ENCODE data around the gene EFNB3.
A peak's percentile ranks its signal among the peaks of the same experiment; 100 is the strongest.

Gene EFNB3

GRCh38 chr17:7687908-7688807, 16.8 kb upstream of the EFNB3 start, which contains the start of gene WRAP53:
TSS of gene WRAP53 (plus strand) at chr17:7688477. CDS start at chr17:7688649, 172 bp downstream.
- Histone ChIP-seq H3K9me3 (ENCODE audit: insufficient read depth, low read length) (no peaks in the 10 kb centered on the region), H3K27me3 (ENCODE audit: insufficient read depth, insufficient read length) (no peaks in the 10 kb centered on the region), H3K4me1 (ENCODE audit: insufficient read depth, insufficient read length) (peaks cover 1% of the 10 kb centered on the region), H3K36me3 (ENCODE audit: insufficient read depth, insufficient read length, low read length) (peaks cover 25% of the 10 kb centered on the region), H3K4me3 (ENCODE audit: insufficient read length, low read depth) (peak within 1 kb of the TSS; percentile 89), H3K9ac (ENCODE audit: insufficient read length, low read depth) (peak within 1 kb of the TSS; percentile 94)
- DNase-seq (ENCODE audit: low read depth, low spot score), result peak; percentile 92
- no peak for TF ChIP-seq SUZ12 (IDR thresholded peaks at IDR 0.05; ENCODE audit: extremely low read depth, insufficient read depth, insufficient read length)
- no peak for TF ChIP-seq ZNF274 (IDR thresholded peaks at IDR 0.05; ENCODE audit: low read depth, low read length)
- TF ChIP-seq YY1 (IDR thresholded peaks at IDR 0.05; ENCODE audit: insufficient read depth, insufficient read length), result no peak

- H3K9me3 ChIP-seq (ENCODE audit: insufficient read depth, low read length), result no peaks in the 10 kb centered on the region
- TF ChIP-seq YY1 (IDR thresholded peaks at IDR 0.05; ENCODE audit: insufficient read depth, insufficient read length) (no peak), ZNF274 (IDR thresholded peaks at IDR 0.05; ENCODE audit: low read depth, low read length) (no peak), SUZ12 (IDR thresholded peaks at IDR 0.05; ENCODE audit: extremely low read depth, insufficient read depth, insufficient read length) (no peak)
- H3K27me3 ChIP-seq (ENCODE audit: insufficient read depth, insufficient read length), result no peaks in the 10 kb centered on the region
- H3K4me1 ChIP-seq (ENCODE audit: insufficient read depth, insufficient read length), result peaks cover 1% of the 10 kb centered on the region
- peak overlapping the region; percentile 94 for H3K9ac ChIP-seq (ENCODE audit: insufficient read length, low read depth)
- DNase-seq (ENCODE audit: low read depth, low spot score), result no peak
- H3K36me3 ChIP-seq (ENCODE audit: insufficient read depth, insufficient read length, low read length), result peaks cover 28% of the 10 kb centered on the region
- H3K4me3 ChIP-seq (ENCODE audit: insufficient read length, low read depth), result peak overlapping the region; percentile 80
Measured at GRCh38 chr17:7688808-7689316, 16.1 kb upstream of the EFNB3 start.

DNA sequence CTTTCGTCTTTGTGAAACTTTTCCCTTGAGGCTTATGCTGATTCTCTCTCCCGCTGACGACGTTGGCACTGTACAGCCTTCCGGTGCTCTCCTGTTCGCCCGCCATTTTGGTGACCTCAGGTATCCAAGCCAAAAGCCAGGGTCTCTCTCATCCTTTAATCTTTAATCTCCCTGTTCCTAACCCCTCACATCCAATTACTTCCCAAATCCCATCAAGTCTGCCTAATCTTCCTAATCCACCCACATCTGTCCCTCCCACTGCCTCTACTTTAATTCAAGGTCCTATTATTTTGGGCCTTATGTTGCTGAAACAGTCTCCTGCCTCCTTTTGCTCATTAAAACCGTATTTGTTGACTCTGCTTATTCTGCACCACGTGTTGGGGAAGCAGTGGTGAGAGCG, 9.4 kb upstream of the EFNB3 start:
- no peaks in the 10 kb centered on the region for H3K9me3 ChIP-seq (ENCODE audit: insufficient read depth, low read length)
- peaks cover 36% of the 10 kb centered on the region for H3K36me3 ChIP-seq (ENCODE audit: insufficient read depth, insufficient read length, low read length)
- H3K27me3 ChIP-seq (ENCODE audit: insufficient read depth, insufficient read length), result no peaks in the 10 kb centered on the region
- DNase-seq (ENCODE audit: low read depth, low spot score), result no peak
- TF ChIP-seq ZNF274 (IDR thresholded peaks at IDR 0.05; ENCODE audit: low read depth, low read length) (no peak), SUZ12 (IDR thresholded peaks at IDR 0.05; ENCODE audit: extremely low read depth, insufficient read depth, insufficient read length) (no peak), YY1 (IDR thresholded peaks at IDR 0.05; ENCODE audit: insufficient read depth, insufficient read length) (no peak)
- H3K4me1 ChIP-seq (ENCODE audit: insufficient read depth, insufficient read length), result no peaks in the 10 kb centered on the region
- H3K9ac ChIP-seq (ENCODE audit: insufficient read length, low read depth), result no peak overlapping the region
- no peak overlapping the region for H3K4me3 ChIP-seq (ENCODE audit: insufficient read length, low read depth)

- no peak for DNase-seq (ENCODE audit: low read depth, low spot score)
- Histone ChIP-seq H3K27me3 (ENCODE audit: insufficient read depth, insufficient read length) (no peaks in the 10 kb centered on the region), H3K36me3 (ENCODE audit: insufficient read depth, insufficient read length, low read length) (peaks cover 55% of the 10 kb centered on the region), H3K4me3 (ENCODE audit: insufficient read length, low read depth) (no peak overlapping the region), H3K9ac (ENCODE audit: insufficient read length, low read depth) (no peak overlapping the region), H3K9me3 (ENCODE audit: insufficient read depth, low read length) (no peaks in the 10 kb centered on the region), H3K4me1 (ENCODE audit: insufficient read depth, insufficient read length) (peaks cover 4% of the 10 kb centered on the region)
- TF ChIP-seq YY1 (IDR thresholded peaks at IDR 0.05; ENCODE audit: insufficient read depth, insufficient read length) (no peak), ZNF274 (IDR thresholded peaks at IDR 0.05; ENCODE audit: low read depth, low read length) (no peak), SUZ12 (IDR thresholded peaks at IDR 0.05; ENCODE audit: extremely low read depth, insufficient read depth, insufficient read length) (no peak)
Measured at GRCh38 chr17:7697828-7698588, 7.0 kb upstream of the EFNB3 start.

- Histone ChIP-seq H3K4me1 (ENCODE audit: insufficient read depth, insufficient read length) (peaks cover 14% of the 10 kb centered on the region), H3K9me3 (ENCODE audit: insufficient read depth, low read length) (no peaks in the 10 kb centered on the region), H3K27me3 (ENCODE audit: insufficient read depth, insufficient read length) (no peaks in the 10 kb centered on the region), H3K36me3 (ENCODE audit: insufficient read depth, insufficient read length, low read length) (peaks cover 43% of the 10 kb centered on the region), H3K4me3 (ENCODE audit: insufficient read length, low read depth) (no peak overlapping the region), H3K9ac (ENCODE audit: insufficient read length, low read depth) (no peak overlapping the region)
- no peak for TF ChIP-seq SUZ12 (IDR thresholded peaks at IDR 0.05; ENCODE audit: extremely low read depth, insufficient read depth, insufficient read length)
- no peak for TF ChIP-seq ZNF274 (IDR thresholded peaks at IDR 0.05; ENCODE audit: low read depth, low read length)
- no peak for DNase-seq (ENCODE audit: low read depth, low spot score)
Measured at GRCh38 chr17:7700510-7700909, 4.5 kb upstream of the EFNB3 start.

DNA sequence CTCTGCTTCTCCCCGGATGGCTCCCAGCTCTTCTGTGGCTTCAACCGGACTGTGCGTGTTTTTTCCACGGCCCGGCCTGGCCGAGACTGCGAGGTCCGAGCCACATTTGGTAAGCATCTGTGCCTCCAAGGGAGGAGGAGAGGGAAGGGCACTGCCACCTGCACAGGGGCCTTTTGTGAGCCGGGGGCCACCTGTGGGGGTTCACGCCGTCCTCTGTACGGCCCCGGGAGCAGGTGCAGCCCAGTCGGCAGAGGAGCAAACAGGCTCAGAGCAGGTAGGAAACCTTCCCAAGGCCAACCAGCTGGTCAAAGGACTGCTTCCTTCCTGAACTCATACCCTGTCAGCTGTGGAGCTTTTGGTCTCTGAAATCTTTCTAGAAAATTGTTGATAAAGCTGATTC, 3.3 kb upstream of the EFNB3 start:
- no peak overlapping the region for H3K4me3 ChIP-seq (ENCODE audit: insufficient read length, low read depth)
- TF ChIP-seq YY1 (IDR thresholded peaks at IDR 0.05; ENCODE audit: insufficient read depth, insufficient read length), result no peak
- H3K4me1 ChIP-seq (ENCODE audit: insufficient read depth, insufficient read length), result peaks cover 14% of the 10 kb centered on the region
- H3K9ac ChIP-seq (ENCODE audit: insufficient read length, low read depth), result no peak overlapping the region
- no peak for DNase-seq (ENCODE audit: low read depth, low spot score)
- peaks cover 10% of the 10 kb centered on the region for H3K27me3 ChIP-seq (ENCODE audit: insufficient read depth, insufficient read length)
- H3K36me3 ChIP-seq (ENCODE audit: insufficient read depth, insufficient read length, low read length), result peaks cover 35% of the 10 kb centered on the region
- H3K9me3 ChIP-seq (ENCODE audit: insufficient read depth, low read length), result no peaks in the 10 kb centered on the region

GRCh38 chr17:7702776-7703175, 2.2 kb upstream of the EFNB3 start:
- Histone ChIP-seq H3K4me1 (ENCODE audit: insufficient read depth, insufficient read length) (peaks cover 14% of the 10 kb centered on the region), H3K36me3 (ENCODE audit: insufficient read depth, insufficient read length, low read length) (peaks cover 30% of the 10 kb centered on the region), H3K9me3 (ENCODE audit: insufficient read depth, low read length) (no peaks in the 10 kb centered on the region), H3K4me3 (ENCODE audit: insufficient read length, low read depth) (no peak overlapping the region), H3K27me3 (ENCODE audit: insufficient read depth, insufficient read length) (peaks cover 12% of the 10 kb centered on the region), H3K9ac (ENCODE audit: insufficient read length, low read depth) (peak overlapping the region; percentile 10)
- no peak for TF ChIP-seq ZNF274 (IDR thresholded peaks at IDR 0.05; ENCODE audit: low read depth, low read length)
- TF ChIP-seq YY1 (IDR thresholded peaks at IDR 0.05; ENCODE audit: insufficient read depth, insufficient read length), result no peak
- TF ChIP-seq SUZ12 (IDR thresholded peaks at IDR 0.05; ENCODE audit: extremely low read depth, insufficient read depth, insufficient read length), result no peak
- DNase-seq (ENCODE audit: low read depth, low spot score), result no peak

Data from NT2/D1 (cell line).